ENCODE measurements around the gene NAGA. TPM values are rescaled to one million over a fixed set of nuclear protein-coding genes. Genes with fewer than 3 reads are reported as not detected.

NAGA gene
- total and polyA plus RNA-seq, 2 experiments from 2014 or later: 25.9 to 40.4 TPM

DNA sequence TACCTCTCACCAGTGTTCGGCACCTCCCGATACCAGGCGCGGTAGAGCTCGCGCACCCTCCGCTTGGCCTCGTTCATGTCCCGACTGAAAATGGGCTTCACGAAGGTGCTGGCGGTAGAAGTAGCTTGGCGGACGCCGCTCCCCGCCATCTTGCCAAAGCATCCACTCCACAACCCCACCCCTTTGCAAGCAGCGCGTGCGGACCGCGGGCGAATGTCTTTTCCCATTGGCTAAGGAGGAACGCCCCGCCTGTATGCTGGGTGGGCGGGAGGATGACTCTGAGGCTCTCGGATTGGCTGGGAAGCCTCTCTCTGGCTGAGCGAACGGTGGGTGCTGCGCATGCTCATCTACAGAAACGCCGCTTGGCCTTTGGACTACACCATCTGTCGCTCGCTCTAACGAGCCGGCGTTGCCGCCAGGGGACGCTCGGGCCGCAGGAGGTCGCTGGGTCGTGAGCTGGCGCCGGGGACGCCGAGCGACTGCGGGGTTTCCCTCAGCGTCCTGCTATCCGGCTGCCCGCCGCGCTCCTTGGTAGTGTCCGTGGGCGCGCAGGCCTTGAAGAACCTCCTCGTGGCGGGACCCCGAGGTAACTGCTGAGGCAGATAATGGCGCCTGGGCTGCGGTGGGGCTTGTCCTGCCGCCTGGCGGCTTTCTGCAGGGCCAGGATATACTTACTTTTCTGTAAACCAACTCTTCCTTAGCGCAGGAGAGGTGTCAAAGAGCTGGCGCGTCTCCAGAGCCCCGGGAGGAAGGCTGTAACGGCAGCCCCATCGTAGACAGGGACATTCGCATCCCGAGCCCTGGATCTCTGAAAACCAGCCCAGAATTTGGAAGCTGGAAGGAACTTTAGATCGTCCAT, 20.2 kb upstream of the NAGA start, which contains the start of gene NDUFA6:
Gene NDUFA6 (minus strand): TSS at position 177 of the 859 bp plus-strand sequence. CDS start 28 bp downstream, at position 149.
- H3K9ac ChIP-seq: peak within 1 kb of the TSS; percentile 97
- in situ Hi-C loops (cut with MboI): loop anchor here (10.0 kb wide), 1 partner anchor 344 kb away; the partner anchor contains the start of gene NFAM1
- H3K9me2 ChIP-seq (ENCODE audit: insufficient read depth): no peaks in the 10 kb centered on the region
- peaks cover 40% of the 10 kb centered on the region for H3K79me2 ChIP-seq (ENCODE audit: insufficient read depth)
- TF ChIP-seq EZH2phosphoT487 (IDR thresholded peaks at IDR 0.05; ENCODE audit: insufficient read depth, low read depth) (no peak), EZH2 (IDR thresholded peaks at IDR 0.05; ENCODE audit: insufficient read depth, poor library complexity, severe bottlenecking) (no peak)
- H3K36me3 ChIP-seq (ENCODE audit: low read depth): peaks cover 9% of the 10 kb centered on the region
- H3K4me3 ChIP-seq: peak within 1 kb of the TSS; percentile 95
- H3K27ac ChIP-seq: peak within 1 kb of the TSS; percentile 94
- 1 to 2% methylated on average over 47 to 71 of the region's 71 CpGs for WGBS, 2 experiments (ENCODE audit: low coverage in 1 of 2, low lambda C conversion rate in 2 of 2, missing lambda C conversion rate in 2 of 2)
- H3K4me1 ChIP-seq (ENCODE audit: insufficient read depth): 0 out of 2 replicates have a peak, but pooled peaks cover 3% of the 10 kb centered on the region
- peak within 1 kb of the TSS; percentile 90 for H3K4me2 ChIP-seq (ENCODE audit: unreplicated experiment)
- H2AFZ ChIP-seq: peak within 1 kb of the TSS; percentile 95
- H3K27me3 ChIP-seq (replicated peaks; ENCODE audit: insufficient read depth): no peaks in the 10 kb centered on the region
- peak; percentile 100 for DNase-seq
- H3K9me3 ChIP-seq (ENCODE audit: low read depth): no peaks in the 10 kb centered on the region
- 0 out of 2 replicates have a peak, but pooled peaks cover 12% of the 10 kb centered on the region for H3F3A ChIP-seq (ENCODE audit: insufficient read depth)
- no peaks in the 10 kb centered on the region; the same call in 1 of the 2 replicates for H4K20me1 ChIP-seq (ENCODE audit: insufficient read depth)

DNA sequence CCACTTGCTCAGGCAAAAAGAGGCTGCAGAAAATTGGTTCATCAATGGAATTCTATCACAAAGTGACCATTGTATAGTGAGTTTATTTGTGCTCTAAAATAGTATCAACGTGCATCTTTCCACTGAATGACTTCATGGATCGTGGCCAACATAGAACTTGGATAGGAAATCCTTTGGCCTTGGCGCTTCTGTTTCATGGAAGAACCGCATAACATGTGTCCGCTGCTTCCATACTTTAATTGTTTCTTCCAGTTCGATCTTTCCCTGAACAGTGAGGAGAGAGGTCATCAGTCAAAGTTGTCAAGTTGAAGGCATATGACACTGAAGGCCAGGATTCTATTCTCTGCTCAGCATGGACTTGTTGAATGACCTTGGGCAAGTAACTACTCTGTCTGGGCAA, 15.4 kb upstream of the NAGA start:
- Histone ChIP-seq H3K4me1 (ENCODE audit: insufficient read depth) (no peaks in the 10 kb centered on the region), H3K27me3 (replicated peaks; ENCODE audit: insufficient read depth) (no peaks in the 10 kb centered on the region), H3K9me2 (ENCODE audit: insufficient read depth) (no peaks in the 10 kb centered on the region), H3K9me3 (ENCODE audit: low read depth) (no peaks in the 10 kb centered on the region), H3K79me2 (ENCODE audit: insufficient read depth) (peaks cover 74% of the 10 kb centered on the region), H3K27ac (no peak overlapping the region), H3K4me2 (ENCODE audit: unreplicated experiment) (no peak overlapping the region), H3K9ac (no peak overlapping the region), H3F3A (ENCODE audit: insufficient read depth) (0 out of 2 replicates have a peak, but pooled peaks cover 6% of the 10 kb centered on the region), H3K36me3 (ENCODE audit: low read depth) (peaks cover 13% of the 10 kb centered on the region), H2AFZ (no peak overlapping the region), H3K4me3 (no peak overlapping the region), H4K20me1 (ENCODE audit: insufficient read depth) (no peaks in the 10 kb centered on the region; the same call in 1 of the 2 replicates)
- TF ChIP-seq EZH2 (IDR thresholded peaks at IDR 0.05; ENCODE audit: insufficient read depth, poor library complexity, severe bottlenecking) (no peak), EZH2phosphoT487 (IDR thresholded peaks at IDR 0.05; ENCODE audit: insufficient read depth, low read depth) (no peak)
- in situ Hi-C loops (cut with MboI): no loop called here
- DNase-seq: no peak
- WGBS, 2 experiments (ENCODE audit: low coverage in 1 of 2, low lambda C conversion rate in 2 of 2, missing lambda C conversion rate in 2 of 2): 70 to 76% methylated on average over 6 of the region's 6 CpGs

DNA sequence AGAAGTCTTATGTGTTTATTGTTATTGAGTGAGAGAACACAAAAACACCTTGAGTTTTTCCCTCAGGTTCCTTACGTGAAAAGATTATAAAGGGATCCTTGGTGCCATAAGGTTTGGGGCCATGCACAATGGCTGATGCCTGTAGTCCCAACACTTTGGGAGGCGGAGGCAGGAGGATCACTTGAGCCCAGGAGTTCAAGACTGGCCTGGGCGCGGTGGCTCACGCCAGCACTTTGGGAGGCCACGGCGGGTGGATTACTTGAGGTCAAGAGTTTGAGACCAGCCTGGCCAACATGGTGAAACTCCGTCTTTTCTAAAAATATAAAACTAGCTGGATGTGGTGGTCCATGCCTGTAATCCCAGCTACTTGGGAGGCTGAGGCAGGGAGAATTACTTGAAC, 14.3 kb upstream of the NAGA start:
- Histone ChIP-seq H3F3A (ENCODE audit: insufficient read depth) (peaks cover 15% of the 10 kb centered on the region; the same call in 1 of the 2 replicates), H3K36me3 (ENCODE audit: low read depth) (peaks cover 13% of the 10 kb centered on the region), H3K9me2 (ENCODE audit: insufficient read depth) (no peaks in the 10 kb centered on the region), H3K27me3 (replicated peaks; ENCODE audit: insufficient read depth) (no peaks in the 10 kb centered on the region), H4K20me1 (ENCODE audit: insufficient read depth) (no peaks in the 10 kb centered on the region; the same call in 1 of the 2 replicates), H3K4me3 (no peak overlapping the region), H3K9me3 (ENCODE audit: low read depth) (no peaks in the 10 kb centered on the region), H3K9ac (no peak overlapping the region), H3K27ac (no peak overlapping the region), H3K4me1 (ENCODE audit: insufficient read depth) (peaks cover 3% of the 10 kb centered on the region; the same call in 1 of the 2 replicates), H3K79me2 (ENCODE audit: insufficient read depth) (peaks cover 75% of the 10 kb centered on the region), H2AFZ (no peak overlapping the region), H3K4me2 (ENCODE audit: unreplicated experiment) (no peak overlapping the region)
- WGBS, 2 experiments (ENCODE audit: low coverage in 1 of 2, low lambda C conversion rate in 2 of 2, missing lambda C conversion rate in 2 of 2): 93 to 96% methylated on average over 8 of the region's 8 CpGs
- in situ Hi-C loops (cut with MboI): no loop called here
- TF ChIP-seq EZH2phosphoT487 (IDR thresholded peaks at IDR 0.05; ENCODE audit: insufficient read depth, low read depth) (no peak), EZH2 (IDR thresholded peaks at IDR 0.05; ENCODE audit: insufficient read depth, poor library complexity, severe bottlenecking) (no peak)
- no peak for DNase-seq

DNA sequence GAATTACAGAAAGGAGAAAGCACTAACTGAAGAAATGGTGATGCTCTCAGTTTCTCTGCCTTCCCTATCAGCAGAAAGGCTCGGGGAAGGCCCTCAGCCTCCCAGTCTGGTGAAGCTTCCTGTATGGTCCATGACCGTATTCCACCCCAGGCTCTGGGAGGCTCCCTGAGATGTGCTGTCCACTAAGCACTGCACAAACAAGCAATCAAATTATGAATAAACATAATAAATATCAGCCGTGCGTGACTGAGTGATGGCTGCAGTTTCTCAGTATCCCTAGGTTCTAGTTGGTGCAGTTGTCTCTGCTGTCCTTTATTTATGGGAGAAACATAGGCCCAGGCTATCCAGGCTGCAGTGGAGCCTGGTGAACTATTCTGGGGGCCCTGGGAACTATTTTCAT, 12.5 kb upstream of the NAGA start:
- TF ChIP-seq EZH2phosphoT487 (IDR thresholded peaks at IDR 0.05; ENCODE audit: insufficient read depth, low read depth) (no peak), EZH2 (IDR thresholded peaks at IDR 0.05; ENCODE audit: insufficient read depth, poor library complexity, severe bottlenecking) (no peak)
- Histone ChIP-seq H4K20me1 (ENCODE audit: insufficient read depth) (no peaks in the 10 kb centered on the region), H3K36me3 (ENCODE audit: low read depth) (peaks cover 13% of the 10 kb centered on the region), H3K4me2 (ENCODE audit: unreplicated experiment) (no peak overlapping the region), H3K79me2 (ENCODE audit: insufficient read depth) (peaks cover 58% of the 10 kb centered on the region), H3F3A (ENCODE audit: insufficient read depth) (peaks cover 19% of the 10 kb centered on the region), H3K4me1 (ENCODE audit: insufficient read depth) (peaks cover 14% of the 10 kb centered on the region), H3K27me3 (replicated peaks; ENCODE audit: insufficient read depth) (no peaks in the 10 kb centered on the region), H3K4me3 (no peak overlapping the region), H3K9me2 (ENCODE audit: insufficient read depth) (no peaks in the 10 kb centered on the region), H3K9ac (no peak overlapping the region), H3K27ac (no peak overlapping the region), H3K9me3 (ENCODE audit: low read depth) (no peaks in the 10 kb centered on the region), H2AFZ (no peak overlapping the region)
- WGBS, 2 experiments (ENCODE audit: low coverage in 1 of 2, low lambda C conversion rate in 2 of 2, missing lambda C conversion rate in 2 of 2): 90 to 95% methylated on average over 4 of the region's 4 CpGs
- no peak for DNase-seq
- in situ Hi-C loops (cut with MboI): no loop called here
